HFF-Myc (cell line): ENCODE measurements around the gene LMNB1.

Experiments
- DNase-seq: peaks from one replicate; pipeline ENCODE4 v3.0.0-alpha.2; 2011; ENCODE audit warnings: low read depth; ENCODE audit errors: extremely low read depth
- H3K4me3 ChIP-seq: replicated peaks from 2 replicates; pipeline ENCODE4 v1.5.1; 2011; ENCODE audit warnings: low read depth, mild to moderate bottlenecking, control low read depth, low read length
- TF ChIP-seq, protein P1 (sequence below): IDR thresholded peaks from 2 replicates; pipeline ENCODE4 v1.5.1; 2012; ENCODE audit warnings: mild to moderate bottlenecking, low read depth, low read length, control low read depth; ENCODE audit errors: missing control alignments

LMNB1 gene

GRCh38 chr5:126877602-126878001 lies 100.7 kb downstream of the LMNB1 start:
- H3K4me3 ChIP-seq = no peak overlapping the region
- TF ChIP-seq, protein P1, sequence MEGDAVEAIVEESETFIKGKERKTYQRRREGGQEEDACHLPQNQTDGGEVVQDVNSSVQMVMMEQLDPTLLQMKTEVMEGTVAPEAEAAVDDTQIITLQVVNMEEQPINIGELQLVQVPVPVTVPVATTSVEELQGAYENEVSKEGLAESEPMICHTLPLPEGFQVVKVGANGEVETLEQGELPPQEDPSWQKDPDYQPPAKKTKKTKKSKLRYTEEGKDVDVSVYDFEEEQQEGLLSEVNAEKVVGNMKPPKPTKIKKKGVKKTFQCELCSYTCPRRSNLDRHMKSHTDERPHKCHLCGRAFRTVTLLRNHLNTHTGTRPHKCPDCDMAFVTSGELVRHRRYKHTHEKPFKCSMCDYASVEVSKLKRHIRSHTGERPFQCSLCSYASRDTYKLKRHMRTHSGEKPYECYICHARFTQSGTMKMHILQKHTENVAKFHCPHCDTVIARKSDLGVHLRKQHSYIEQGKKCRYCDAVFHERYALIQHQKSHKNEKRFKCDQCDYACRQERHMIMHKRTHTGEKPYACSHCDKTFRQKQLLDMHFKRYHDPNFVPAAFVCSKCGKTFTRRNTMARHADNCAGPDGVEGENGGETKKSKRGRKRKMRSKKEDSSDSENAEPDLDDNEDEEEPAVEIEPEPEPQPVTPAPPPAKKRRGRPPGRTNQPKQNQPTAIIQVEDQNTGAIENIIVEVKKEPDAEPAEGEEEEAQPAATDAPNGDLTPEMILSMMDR = no peak
- no peak for DNase-seq

GRCh38 chr5:126878085-126878484 lies 101.1 kb downstream of the LMNB1 start:
- no peak overlapping the region for H3K4me3 ChIP-seq
- no peak for DNase-seq
- TF ChIP-seq, protein P1 = no peak

DNA sequence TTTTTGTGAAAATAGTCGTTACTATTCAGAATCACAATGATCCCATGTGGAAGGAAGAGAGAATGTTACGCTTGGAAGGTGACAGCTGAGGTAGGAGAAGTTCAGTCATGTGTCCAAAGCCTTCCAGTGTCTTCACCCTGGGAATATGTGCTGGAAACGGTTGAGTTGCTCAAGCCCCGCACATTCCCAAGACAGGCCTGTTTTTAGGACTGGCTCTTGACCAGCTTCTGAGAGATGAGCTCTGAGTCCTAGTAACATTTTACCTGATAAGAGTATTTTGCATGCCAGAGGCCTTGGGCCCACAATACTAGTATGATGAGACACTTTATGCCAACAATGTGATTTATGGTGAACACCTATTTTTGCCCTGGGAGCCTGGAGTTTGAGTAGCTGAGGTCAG lies 101.7 kb downstream of the LMNB1 start:
- DNase-seq = no peak
- H3K4me3 ChIP-seq = no peak overlapping the region
- TF ChIP-seq, protein P1 = no peak

DNA sequence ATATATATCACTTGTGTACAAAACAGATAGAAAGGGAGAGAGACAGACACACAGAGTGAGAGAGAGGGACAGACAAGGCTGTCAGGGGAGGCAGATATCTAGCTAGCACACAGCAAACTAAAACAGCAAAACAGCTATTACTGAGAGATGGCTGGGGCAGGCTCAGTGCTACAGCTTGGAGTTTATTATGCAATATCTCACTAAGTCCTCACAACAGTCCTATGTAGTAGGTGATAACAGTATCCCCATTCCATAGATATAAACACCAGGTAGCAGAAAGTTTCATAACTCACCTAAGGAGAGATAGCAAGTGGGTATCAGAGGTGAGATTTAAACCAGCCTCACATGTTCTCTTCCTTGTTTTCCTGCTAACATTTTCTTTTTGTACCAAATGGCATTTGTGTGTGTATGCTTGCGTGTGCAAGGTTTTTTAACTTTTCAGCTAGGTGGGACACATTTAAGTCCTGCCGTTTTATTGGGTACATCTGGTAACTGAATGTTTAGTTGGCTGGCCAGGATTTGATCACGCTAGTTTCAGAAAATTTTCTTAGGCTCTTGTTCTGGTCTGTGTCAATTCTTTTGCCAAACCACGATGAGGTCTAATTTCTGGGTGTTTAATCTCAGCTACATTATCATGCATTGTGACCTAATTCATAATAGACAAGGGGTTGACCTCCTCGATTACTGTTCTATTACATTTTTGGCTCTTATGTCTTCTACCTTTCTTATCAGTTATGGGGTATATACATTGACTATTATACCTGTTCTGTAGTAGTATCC lies 105.1 kb downstream of the LMNB1 start:
- no peak for DNase-seq
- no peak overlapping the region for H3K4me3 ChIP-seq
- TF ChIP-seq, protein P1 = no peak

GRCh38 chr5:126883564-126884245 lies 106.8 kb downstream of the LMNB1 start:
- no peak overlapping the region for H3K4me3 ChIP-seq
- DNase-seq = no peak
- TF ChIP-seq, protein P1 = no peak

- TF ChIP-seq, protein P1 = no peak
- no peak overlapping the region for H3K4me3 ChIP-seq
- peak; percentile 50 for DNase-seq
These were observed 107.4 kb downstream of the LMNB1 start for GRCh38 chr5:126884269-126884819.
